Measurements from ENCODE around the gene CITED4. TPM values are rescaled to one million over a fixed set of nuclear protein-coding genes. Genes with fewer than 3 reads are reported as not detected.

The CITED4 gene
- polyA plus RNA-seq, 1 donor from 2014 or later, result 2.6 TPM

- Histone ChIP-seq H3K4me2 (ENCODE audit: low read length) (no peak overlapping the region), H4K20me1 (ENCODE audit: insufficient read depth) (no peaks in the 10 kb centered on the region), H3K9me2 (ENCODE audit: insufficient read depth, low read length) (no peaks in the 10 kb centered on the region), H3F3A (ENCODE audit: insufficient read depth, low read length, poor library complexity, severe bottlenecking) (no peaks in the 10 kb centered on the region), H3K36me3 (ENCODE audit: insufficient read depth, low read length) (no peaks in the 10 kb centered on the region), H2AFZ (ENCODE audit: low read depth, low read length) (no peak overlapping the region), H3K9ac (ENCODE audit: low read length) (no peak overlapping the region), H3K27me3 (ENCODE audit: insufficient read depth, low read depth, low read length) (peaks cover 9% of the 10 kb centered on the region), H3K79me2 (replicated peaks; ENCODE audit: insufficient read depth, low read length) (no peaks in the 10 kb centered on the region), H3K27ac (ENCODE audit: low read length) (no peak overlapping the region), H3K4me3 (ENCODE audit: low read length) (no peak overlapping the region), H3K9me3 (ENCODE audit: low read length) (no peaks in the 10 kb centered on the region)
- TF ChIP-seq TAF1 (IDR thresholded peaks at IDR 0.05; ENCODE audit: low read depth), result no peak
- TF ChIP-seq CTCF (IDR thresholded peaks at IDR 0.05; ENCODE audit: poor library complexity, severe bottlenecking), result no peak
- no peak for TF ChIP-seq EP300 (conservative IDR thresholded peaks at IDR 0.05; ENCODE audit: poor library complexity, severe bottlenecking)
- no peak for TF ChIP-seq EZH2 (IDR thresholded peaks at IDR 0.05; ENCODE audit: borderline replicate concordance, insufficient read depth, low read length, poor library complexity, severe bottlenecking)
- TF ChIP-seq SMC3 (conservative IDR thresholded peaks at IDR 0.05; ENCODE audit: poor library complexity), result no peak
- no peak for TF ChIP-seq MXI1 (conservative IDR thresholded peaks at IDR 0.05; ENCODE audit: poor library complexity, severe bottlenecking)
- TF ChIP-seq REST (IDR thresholded peaks at IDR 0.05; ENCODE audit: borderline replicate concordance), result no peak
- TF ChIP-seq RAD21 (conservative IDR thresholded peaks at IDR 0.05), result no peak
- TF ChIP-seq POLR2AphosphoS5 (IDR thresholded peaks at IDR 0.05), result no peak
These were observed 6.7 kb downstream of the CITED4 start for GRCh38 chr1:40855513-40855912.

- H3K4me2 ChIP-seq (ENCODE audit: low read length), result no peak overlapping the region
- H3K79me2 ChIP-seq (replicated peaks; ENCODE audit: insufficient read depth, low read length), result no peaks in the 10 kb centered on the region
- TF ChIP-seq RAD21 (conservative IDR thresholded peaks at IDR 0.05) (no peak), REST (IDR thresholded peaks at IDR 0.05; ENCODE audit: borderline replicate concordance) (no peak), CTCF (IDR thresholded peaks at IDR 0.05; ENCODE audit: poor library complexity, severe bottlenecking) (no peak), MXI1 (conservative IDR thresholded peaks at IDR 0.05; ENCODE audit: poor library complexity, severe bottlenecking) (no peak), EP300 (conservative IDR thresholded peaks at IDR 0.05; ENCODE audit: poor library complexity, severe bottlenecking) (no peak), TAF1 (IDR thresholded peaks at IDR 0.05; ENCODE audit: low read depth) (no peak), POLR2AphosphoS5 (IDR thresholded peaks at IDR 0.05) (no peak), EZH2 (IDR thresholded peaks at IDR 0.05; ENCODE audit: borderline replicate concordance, insufficient read depth, low read length, poor library complexity, severe bottlenecking) (no peak), SMC3 (conservative IDR thresholded peaks at IDR 0.05; ENCODE audit: poor library complexity) (no peak)
- no peaks in the 10 kb centered on the region for H4K20me1 ChIP-seq (ENCODE audit: insufficient read depth)
- no peaks in the 10 kb centered on the region for H3F3A ChIP-seq (ENCODE audit: insufficient read depth, low read length, poor library complexity, severe bottlenecking)
- no peak overlapping the region for H3K4me3 ChIP-seq (ENCODE audit: low read length)
- H3K27ac ChIP-seq (ENCODE audit: low read length), result no peak overlapping the region
- H3K27me3 ChIP-seq (ENCODE audit: insufficient read depth, low read depth, low read length), result no peaks in the 10 kb centered on the region
- no peak overlapping the region for H2AFZ ChIP-seq (ENCODE audit: low read depth, low read length)
- no peaks in the 10 kb centered on the region for H3K36me3 ChIP-seq (ENCODE audit: insufficient read depth, low read length)
- H3K9me2 ChIP-seq (ENCODE audit: insufficient read depth, low read length), result no peaks in the 10 kb centered on the region
- no peak overlapping the region for H3K9ac ChIP-seq (ENCODE audit: low read length)
- no peaks in the 10 kb centered on the region for H3K9me3 ChIP-seq (ENCODE audit: low read length)
These were observed 8.3 kb downstream of the CITED4 start for GRCh38 chr1:40853885-40854170.
